Esophagus muscularis mucosa (tissue), 4 donors: ENCODE data around the gene SKP2.

ENCODE experiments used
- EP300 ChIP-seq: sonication (generic); formaldehyde crosslinking; IDR thresholded peaks from one replicate; pipeline ENCODE4 v1.6.1; 2017; ENCODE audit warnings: antibody characterized with exemption
- POLR2A ChIP-seq: fragments of 450-650 bp; IDR thresholded peaks from one replicate; pipeline ENCODE4 v1.6.1; 2017; ENCODE audit warnings: antibody characterized with exemption, moderate library complexity, mild to moderate bottlenecking, low read depth
- POLR2AphosphoS5 ChIP-seq, 2 donors: sonication (generic); formaldehyde crosslinking; IDR thresholded peaks; one replicate each; pipeline ENCODE4 v1.6.1; 2017; ENCODE audit warnings: antibody characterized with exemption in 2 of 2
- TF ChIP-seq, protein P1 (sequence below), 3 experiments: fragments of 200-600 bp in 2 of 3; fragments of 450-650 bp in 1 of 3; sonication (generic) in 2 of 3; IDR thresholded peaks; one replicate each; pipeline ENCODE4 v1.5.1; 2017 to 2019; ENCODE audit warnings: antibody characterized with exemption in 3 of 3, mild to moderate bottlenecking in 2 of 3, moderate library complexity in 1 of 3

DNA sequence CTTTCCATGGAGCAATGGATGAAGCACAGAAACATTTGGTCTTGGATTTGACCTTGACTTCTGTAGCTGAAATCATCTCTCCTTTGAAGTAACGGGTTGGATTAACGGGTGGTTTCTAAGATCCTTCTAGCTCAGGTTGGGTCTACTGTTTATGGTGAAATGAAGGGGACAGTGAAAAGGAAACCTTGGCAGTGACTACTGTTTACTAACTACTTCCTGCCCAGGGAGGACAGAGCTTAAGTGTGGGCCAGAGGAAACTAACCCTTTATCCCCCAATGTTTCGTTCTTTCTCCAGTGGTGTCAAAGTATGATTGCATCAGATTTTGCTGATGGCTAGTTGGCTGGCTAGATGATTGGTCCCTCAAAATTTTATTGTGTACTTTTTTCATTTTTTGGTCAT lies 22.2 kb downstream of the SKP2 start:
- TF ChIP-seq POLR2AphosphoS5 (IDR thresholded peaks at IDR 0.05), result no peak
- TF ChIP-seq, protein P1, sequence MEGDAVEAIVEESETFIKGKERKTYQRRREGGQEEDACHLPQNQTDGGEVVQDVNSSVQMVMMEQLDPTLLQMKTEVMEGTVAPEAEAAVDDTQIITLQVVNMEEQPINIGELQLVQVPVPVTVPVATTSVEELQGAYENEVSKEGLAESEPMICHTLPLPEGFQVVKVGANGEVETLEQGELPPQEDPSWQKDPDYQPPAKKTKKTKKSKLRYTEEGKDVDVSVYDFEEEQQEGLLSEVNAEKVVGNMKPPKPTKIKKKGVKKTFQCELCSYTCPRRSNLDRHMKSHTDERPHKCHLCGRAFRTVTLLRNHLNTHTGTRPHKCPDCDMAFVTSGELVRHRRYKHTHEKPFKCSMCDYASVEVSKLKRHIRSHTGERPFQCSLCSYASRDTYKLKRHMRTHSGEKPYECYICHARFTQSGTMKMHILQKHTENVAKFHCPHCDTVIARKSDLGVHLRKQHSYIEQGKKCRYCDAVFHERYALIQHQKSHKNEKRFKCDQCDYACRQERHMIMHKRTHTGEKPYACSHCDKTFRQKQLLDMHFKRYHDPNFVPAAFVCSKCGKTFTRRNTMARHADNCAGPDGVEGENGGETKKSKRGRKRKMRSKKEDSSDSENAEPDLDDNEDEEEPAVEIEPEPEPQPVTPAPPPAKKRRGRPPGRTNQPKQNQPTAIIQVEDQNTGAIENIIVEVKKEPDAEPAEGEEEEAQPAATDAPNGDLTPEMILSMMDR (IDR thresholded peaks at IDR 0.05), result no peak
- no peak for TF ChIP-seq POLR2A
- TF ChIP-seq EP300, result no peak
